OCI-LY1 (cell line): ENCODE measurements around the gene ATXN1.

Experiments used
- H2AFZ ChIP-seq: fragments of 200-600 bp; sonication (generic), shearing (Covaris generic); 2 replicates; pipeline ENCODE4 v1.6.0; 2014; ENCODE audit warnings: antibody characterized with exemption, mild to moderate bottlenecking, low read length
- H3F3A ChIP-seq: fragments of 200-600 bp; sonication (generic), shearing (Covaris generic); 2 replicates; pipeline ENCODE4 v1.6.0; 2014; ENCODE audit warnings: mild to moderate bottlenecking, antibody characterized with exemption, low read length, moderate library complexity; ENCODE audit not compliant: insufficient read depth
- H3K27ac ChIP-seq: fragments of 200-600 bp; sonication (generic); 2 replicates; pipeline ENCODE4 v1.5.1; 2014; ENCODE audit warnings: low read length, mixed run types, mild to moderate bottlenecking, low read depth; ENCODE audit not compliant: poor library complexity, severe bottlenecking
- H3K27me3 ChIP-seq: fragments of 200-600 bp; sonication (generic); 2 replicates; pipeline ENCODE4 v1.6.0; 2014; ENCODE audit warnings: antibody characterized with exemption, mild to moderate bottlenecking, low read length, moderate library complexity; ENCODE audit not compliant: insufficient read depth
- H3K36me3 ChIP-seq: fragments of 200-600 bp; sonication (generic); 2 replicates; pipeline ENCODE4 v1.6.1; 2014; ENCODE audit warnings: mild to moderate bottlenecking, antibody characterized with exemption, low read length, moderate library complexity, mixed read lengths; ENCODE audit not compliant: insufficient read depth
- H3K4me1 ChIP-seq: fragments of 200-600 bp; sonication (generic); 2 replicates; pipeline ENCODE4 v1.5.1; 2014; ENCODE audit warnings: mild to moderate bottlenecking, low read length, moderate library complexity; ENCODE audit not compliant: insufficient read depth, severe bottlenecking
- H3K4me2 ChIP-seq: fragments of 200-600 bp; sonication (generic), shearing (Covaris generic); 2 replicates; pipeline ENCODE4 v1.6.1; 2014; ENCODE audit warnings: low read length
- H3K4me3 ChIP-seq: fragments of 200-600 bp; sonication (generic); 2 replicates; pipeline ENCODE4 v1.5.1; 2014; ENCODE audit warnings: low read length, low read depth, mild to moderate bottlenecking, mixed read lengths; ENCODE audit not compliant: poor library complexity, severe bottlenecking
- H3K79me2 ChIP-seq: fragments of 200-600 bp; shearing (Covaris generic); 2 replicates; pipeline ENCODE4 v1.6.1; 2016; ENCODE audit warnings: mixed run types, low read length, mixed read lengths; ENCODE audit not compliant: insufficient read depth
- H3K9ac ChIP-seq: fragments of 200-600 bp; sonication (generic), shearing (Covaris generic); 2 replicates; pipeline ENCODE4 v1.6.1; 2014; ENCODE audit warnings: mild to moderate bottlenecking, low read length, mixed read lengths
- H3K9me2 ChIP-seq: fragments of 200-600 bp; sonication (generic), shearing (Covaris generic); 2 replicates; pipeline ENCODE4 v1.6.1; 2014; ENCODE audit warnings: low read depth, mild to moderate bottlenecking, low read length, mixed read lengths
- H3K9me3 ChIP-seq: fragments of 200-600 bp; shearing (Covaris generic); 2 replicates; pipeline ENCODE4 v1.6.1; 2014; ENCODE audit warnings: low read length, mixed read lengths
- H4K20me1 ChIP-seq: fragments of 200-600 bp; sonication (generic), shearing (Covaris generic); 2 replicates; pipeline ENCODE4 v1.6.0; 2016; ENCODE audit warnings: mild to moderate bottlenecking, low read length; ENCODE audit not compliant: insufficient read depth
- CTCF ChIP-seq: fragments of 200-600 bp; sonication (generic), shearing (Covaris generic); IDR thresholded peaks from 2 replicates; pipeline ENCODE4 v1.5.1; 2017; ENCODE audit warnings: mild to moderate bottlenecking, antibody characterized with exemption, low read length, moderate library complexity, mixed read lengths
- EZH2 ChIP-seq: fragments of 200-600 bp; sonication (generic), shearing (Covaris generic); IDR thresholded peaks from 2 replicates; pipeline ENCODE4 v1.8.0; 2017; ENCODE audit warnings: borderline replicate concordance, mixed run types, mild to moderate bottlenecking, antibody characterized with exemption, low read length, moderate library complexity, mixed read lengths

ATXN1 gene

GRCh38 chr6:16371401-16371800 is 389.9 kb downstream of the ATXN1 start:
- no peaks in the 10 kb centered on the region for H3K27me3 ChIP-seq
- H3K9me2 ChIP-seq, result no peaks in the 10 kb centered on the region
- H3K9me3 ChIP-seq, result no peaks in the 10 kb centered on the region
- TF ChIP-seq CTCF, result no peak
- no peak for TF ChIP-seq EZH2
- H3K4me2 ChIP-seq, result no peak overlapping the region
- no peaks in the 10 kb centered on the region for H3K79me2 ChIP-seq
- no peaks in the 10 kb centered on the region for H3K4me1 ChIP-seq
- no peak overlapping the region for H3K4me3 ChIP-seq
- H3K36me3 ChIP-seq, result no peaks in the 10 kb centered on the region
- no peak overlapping the region for H3K27ac ChIP-seq
- H4K20me1 ChIP-seq, result no peaks in the 10 kb centered on the region
- H3F3A ChIP-seq, result no peaks in the 10 kb centered on the region
- no peak overlapping the region for H3K9ac ChIP-seq
- no peak overlapping the region for H2AFZ ChIP-seq

GRCh38 chr6:16370943-16371342 is 390.3 kb downstream of the ATXN1 start:
- H3K4me3 ChIP-seq, result no peak overlapping the region
- H3K9me2 ChIP-seq, result no peaks in the 10 kb centered on the region
- no peak overlapping the region for H2AFZ ChIP-seq

GRCh38 chr6:16369989-16370388 is 391.3 kb downstream of the ATXN1 start:
- H3K27me3 ChIP-seq, result no peaks in the 10 kb centered on the region
- H3K4me2 ChIP-seq, result no peak overlapping the region
- no peak overlapping the region for H3K4me3 ChIP-seq
- H3K27ac ChIP-seq, result no peak overlapping the region
- no peak overlapping the region for H2AFZ ChIP-seq
- H3K4me1 ChIP-seq, result no peaks in the 10 kb centered on the region
- H4K20me1 ChIP-seq, result no peaks in the 10 kb centered on the region
- no peaks in the 10 kb centered on the region for H3K36me3 ChIP-seq
- H3K9me2 ChIP-seq, result no peaks in the 10 kb centered on the region
- no peaks in the 10 kb centered on the region for H3K79me2 ChIP-seq
- TF ChIP-seq CTCF, result no peak
- TF ChIP-seq EZH2, result no peak
- H3F3A ChIP-seq, result no peaks in the 10 kb centered on the region
- H3K9me3 ChIP-seq, result no peaks in the 10 kb centered on the region
- no peak overlapping the region for H3K9ac ChIP-seq

More at GRCh38 chr6:16370943-16371342, 390.3 kb downstream of the ATXN1 start:
- Histone ChIP-seq H3K27ac (no peak overlapping the region), H3F3A (no peaks in the 10 kb centered on the region), H3K9me3 (no peaks in the 10 kb centered on the region), H3K27me3 (no peaks in the 10 kb centered on the region), H3K4me1 (no peaks in the 10 kb centered on the region), H3K36me3 (no peaks in the 10 kb centered on the region), H4K20me1 (no peaks in the 10 kb centered on the region), H3K79me2 (no peaks in the 10 kb centered on the region), H3K9ac (no peak overlapping the region), H3K4me2 (no peak overlapping the region)
- TF ChIP-seq EZH2 (no peak), CTCF (no peak)
